ENCODE results near the gene CLCN6.

The CLCN6 gene

GRCh38 chr1:11784256-11784992, 21.6 kb upstream of the CLCN6 start:
- TF ChIP-seq MAX (IDR thresholded peaks at IDR 0.05) = no peak
- no peak for TF ChIP-seq EGR1 (IDR thresholded peaks at IDR 0.05)
- no peak for TF ChIP-seq CREB1 (IDR thresholded peaks at IDR 0.05; ENCODE audit: low read depth)
- no peak for TF ChIP-seq CEBPB (IDR thresholded peaks at IDR 0.05)
- no peak for TF ChIP-seq FOXM1 (IDR thresholded peaks at IDR 0.05; ENCODE audit: borderline replicate concordance, low read depth)
- TF ChIP-seq EP300 (IDR thresholded peaks at IDR 0.05; ENCODE audit: borderline replicate concordance) = no peak
- TF ChIP-seq REST (IDR thresholded peaks at IDR 0.05; ENCODE audit: low read depth) = no peak
- TF ChIP-seq RAD21 (IDR thresholded peaks at IDR 0.05; ENCODE audit: low read depth) = no peak
- no peak for TF ChIP-seq TCF12 (IDR thresholded peaks at IDR 0.05; ENCODE audit: low read depth)
- TF ChIP-seq TEAD4 (IDR thresholded peaks at IDR 0.05) = no peak
- TF ChIP-seq TAF1 (IDR thresholded peaks at IDR 0.05; ENCODE audit: low read depth) = no peak
- no peak for TF ChIP-seq YY1 (IDR thresholded peaks at IDR 0.05; ENCODE audit: low read depth)
- no peak for TF ChIP-seq ZBTB7A (IDR thresholded peaks at IDR 0.05; ENCODE audit: low read depth)

- TF ChIP-seq TEAD4 (IDR thresholded peaks at IDR 0.05) (no peak), CREB1 (IDR thresholded peaks at IDR 0.05; ENCODE audit: low read depth) (no peak), CEBPB (IDR thresholded peaks at IDR 0.05) (no peak), NFIC (IDR thresholded peaks at IDR 0.05) (no peak), USF1 (IDR thresholded peaks at IDR 0.05) (no peak), YY1 (IDR thresholded peaks at IDR 0.05; ENCODE audit: low read depth) (no peak), TAF1 (IDR thresholded peaks at IDR 0.05; ENCODE audit: low read depth) (no peak; the same call in 1 of the 2 replicates), EGR1 (IDR thresholded peaks at IDR 0.05) (no peak), TCF12 (IDR thresholded peaks at IDR 0.05; ENCODE audit: low read depth) (no peak), FOXM1 (IDR thresholded peaks at IDR 0.05; ENCODE audit: borderline replicate concordance, low read depth) (no peak), RAD21 (IDR thresholded peaks at IDR 0.05; ENCODE audit: low read depth) (peak; percentile 61), ZBTB7A (IDR thresholded peaks at IDR 0.05; ENCODE audit: low read depth) (peak; percentile 62; the same call in 1 of the 2 replicates), MAX (IDR thresholded peaks at IDR 0.05) (0 out of 2 replicates have a peak, but pooled peaks have one; percentile 27), EP300 (IDR thresholded peaks at IDR 0.05; ENCODE audit: borderline replicate concordance) (peak; percentile 23; the same call in 1 of the 2 replicates)
These were observed 20.8 kb upstream of the CLCN6 start for GRCh38 chr1:11784993-11785769.

GRCh38 chr1:11786168-11786567, 19.8 kb upstream of the CLCN6 start:
- TF ChIP-seq RAD21 (IDR thresholded peaks at IDR 0.05; ENCODE audit: low read depth) (no peak), ZBTB7A (IDR thresholded peaks at IDR 0.05; ENCODE audit: low read depth) (no peak), REST (IDR thresholded peaks at IDR 0.05; ENCODE audit: low read depth) (no peak), EGR1 (IDR thresholded peaks at IDR 0.05) (no peak), TAF1 (IDR thresholded peaks at IDR 0.05; ENCODE audit: low read depth) (no peak), NFIC (IDR thresholded peaks at IDR 0.05) (no peak), CREB1 (IDR thresholded peaks at IDR 0.05; ENCODE audit: low read depth) (no peak), TCF12 (IDR thresholded peaks at IDR 0.05; ENCODE audit: low read depth) (no peak)

- TF ChIP-seq YY1 (IDR thresholded peaks at IDR 0.05; ENCODE audit: low read depth) (no peak), ZBTB7A (IDR thresholded peaks at IDR 0.05; ENCODE audit: low read depth) (no peak; the same call in 1 of the 2 replicates), CREB1 (IDR thresholded peaks at IDR 0.05; ENCODE audit: low read depth) (no peak), RAD21 (IDR thresholded peaks at IDR 0.05; ENCODE audit: low read depth) (no peak), MAX (IDR thresholded peaks at IDR 0.05) (no peak; the same call in 1 of the 2 replicates), TEAD4 (IDR thresholded peaks at IDR 0.05) (peak; percentile 88), TAF1 (IDR thresholded peaks at IDR 0.05; ENCODE audit: low read depth) (peak; percentile 35; the same call in 1 of the 2 replicates), CEBPB (IDR thresholded peaks at IDR 0.05) (no peak), EP300 (IDR thresholded peaks at IDR 0.05; ENCODE audit: borderline replicate concordance) (peak; percentile 11; the same call in 1 of the 2 replicates), REST (IDR thresholded peaks at IDR 0.05; ENCODE audit: low read depth) (no peak), USF1 (IDR thresholded peaks at IDR 0.05) (no peak), TCF12 (IDR thresholded peaks at IDR 0.05; ENCODE audit: low read depth) (no peak), FOXM1 (IDR thresholded peaks at IDR 0.05; ENCODE audit: borderline replicate concordance, low read depth) (no peak), NFIC (IDR thresholded peaks at IDR 0.05) (peak; percentile 33), EGR1 (IDR thresholded peaks at IDR 0.05) (no peak)
These were observed 18.7 kb upstream of the CLCN6 start for GRCh38 chr1:11787251-11787803.

All from Ishikawa (cell line).